Vagina (tissue), 2 donors: Measurements from ENCODE around the gene AGBL1.

Experiments used
- POLR2A ChIP-seq, 2 donors: fragments of 450-650 bp; IDR thresholded peaks; one replicate each; pipeline ENCODE4 v1.6.1; 2017; ENCODE audit warnings: antibody characterized with exemption in 2 of 2, mild to moderate bottlenecking in 2 of 2, moderate library complexity in 2 of 2
- POLR2AphosphoS5 ChIP-seq, 2 donors: sonication (generic); formaldehyde crosslinking; IDR thresholded peaks; one replicate each; pipeline ENCODE4 v1.9.0; 2017; ENCODE audit warnings: antibody characterized with exemption in 2 of 2, mild to moderate bottlenecking in 2 of 2, low read depth in 1 of 2; ENCODE audit not compliant: insufficient read depth in 1 of 2
- TF ChIP-seq, protein P1 (sequence below), 3 experiments: fragments of 450-650 bp in 2 of 3; fragments of 200-600 bp in 1 of 3; sonication (generic) in 1 of 3; IDR thresholded peaks; one replicate each; pipeline ENCODE4 v1.5.1; 2017 to 2019; ENCODE audit warnings: antibody characterized with exemption in 3 of 3, mild to moderate bottlenecking in 2 of 3, moderate library complexity in 2 of 3

DNA sequence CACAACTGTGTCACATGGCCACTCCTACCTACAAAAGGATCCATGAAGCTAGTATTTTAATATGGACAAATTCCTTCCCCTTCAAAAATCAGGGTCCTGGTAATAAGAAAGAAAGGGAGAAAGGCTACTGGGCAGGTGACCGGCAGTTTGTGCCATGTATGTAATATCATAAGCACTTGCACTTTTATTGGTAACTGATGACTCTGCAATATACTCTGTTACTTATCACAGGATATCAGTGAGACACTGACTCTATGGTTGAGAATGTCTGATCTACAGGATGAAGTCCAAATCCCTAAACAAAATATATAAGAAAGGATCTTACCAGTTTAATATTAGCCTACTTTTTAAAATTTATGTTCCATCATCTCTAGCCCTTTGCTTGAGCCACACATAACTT lies 315.2 kb downstream of the AGBL1 start:
- no peak for TF ChIP-seq POLR2A (IDR thresholded peaks at IDR 0.05)
- TF ChIP-seq, protein P1, sequence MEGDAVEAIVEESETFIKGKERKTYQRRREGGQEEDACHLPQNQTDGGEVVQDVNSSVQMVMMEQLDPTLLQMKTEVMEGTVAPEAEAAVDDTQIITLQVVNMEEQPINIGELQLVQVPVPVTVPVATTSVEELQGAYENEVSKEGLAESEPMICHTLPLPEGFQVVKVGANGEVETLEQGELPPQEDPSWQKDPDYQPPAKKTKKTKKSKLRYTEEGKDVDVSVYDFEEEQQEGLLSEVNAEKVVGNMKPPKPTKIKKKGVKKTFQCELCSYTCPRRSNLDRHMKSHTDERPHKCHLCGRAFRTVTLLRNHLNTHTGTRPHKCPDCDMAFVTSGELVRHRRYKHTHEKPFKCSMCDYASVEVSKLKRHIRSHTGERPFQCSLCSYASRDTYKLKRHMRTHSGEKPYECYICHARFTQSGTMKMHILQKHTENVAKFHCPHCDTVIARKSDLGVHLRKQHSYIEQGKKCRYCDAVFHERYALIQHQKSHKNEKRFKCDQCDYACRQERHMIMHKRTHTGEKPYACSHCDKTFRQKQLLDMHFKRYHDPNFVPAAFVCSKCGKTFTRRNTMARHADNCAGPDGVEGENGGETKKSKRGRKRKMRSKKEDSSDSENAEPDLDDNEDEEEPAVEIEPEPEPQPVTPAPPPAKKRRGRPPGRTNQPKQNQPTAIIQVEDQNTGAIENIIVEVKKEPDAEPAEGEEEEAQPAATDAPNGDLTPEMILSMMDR (IDR thresholded peaks at IDR 0.05): no peak
- no peak for TF ChIP-seq POLR2AphosphoS5 (IDR thresholded peaks at IDR 0.05; ENCODE audit: insufficient read depth in 1 of 2, low read depth in 1 of 2)
